ENCODE results near the gene DGKI. TPM values are rescaled to one million over a fixed set of nuclear protein-coding genes. Genes with fewer than 3 reads are reported as not detected.

The DGKI gene
- total and polyA plus RNA-seq, 7 donors = under 0.01 to 0.56 (median 0.44) TPM; not detected in 2

DNA sequence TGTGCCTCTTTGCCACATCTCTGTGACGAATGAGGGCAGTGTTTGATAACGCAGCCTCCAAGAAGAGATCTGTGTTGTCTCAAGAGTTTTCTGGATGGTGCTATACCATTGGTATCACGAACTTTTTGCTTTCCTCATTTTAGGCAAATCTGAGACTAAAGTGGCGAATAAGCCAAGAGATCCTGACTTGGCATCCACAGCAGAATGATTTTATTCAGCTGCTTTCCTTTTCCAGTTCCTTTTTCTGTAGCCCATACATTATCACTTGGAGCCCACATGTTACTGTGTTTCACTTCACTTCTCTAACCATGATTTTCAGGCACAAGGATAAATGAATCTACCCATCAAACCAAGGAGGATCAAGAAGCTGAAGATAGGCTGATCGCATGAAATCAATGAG, 325.3 kb downstream of the DGKI start:
- no peak overlapping the region for H3K27ac ChIP-seq
- TF ChIP-seq, protein P1, sequence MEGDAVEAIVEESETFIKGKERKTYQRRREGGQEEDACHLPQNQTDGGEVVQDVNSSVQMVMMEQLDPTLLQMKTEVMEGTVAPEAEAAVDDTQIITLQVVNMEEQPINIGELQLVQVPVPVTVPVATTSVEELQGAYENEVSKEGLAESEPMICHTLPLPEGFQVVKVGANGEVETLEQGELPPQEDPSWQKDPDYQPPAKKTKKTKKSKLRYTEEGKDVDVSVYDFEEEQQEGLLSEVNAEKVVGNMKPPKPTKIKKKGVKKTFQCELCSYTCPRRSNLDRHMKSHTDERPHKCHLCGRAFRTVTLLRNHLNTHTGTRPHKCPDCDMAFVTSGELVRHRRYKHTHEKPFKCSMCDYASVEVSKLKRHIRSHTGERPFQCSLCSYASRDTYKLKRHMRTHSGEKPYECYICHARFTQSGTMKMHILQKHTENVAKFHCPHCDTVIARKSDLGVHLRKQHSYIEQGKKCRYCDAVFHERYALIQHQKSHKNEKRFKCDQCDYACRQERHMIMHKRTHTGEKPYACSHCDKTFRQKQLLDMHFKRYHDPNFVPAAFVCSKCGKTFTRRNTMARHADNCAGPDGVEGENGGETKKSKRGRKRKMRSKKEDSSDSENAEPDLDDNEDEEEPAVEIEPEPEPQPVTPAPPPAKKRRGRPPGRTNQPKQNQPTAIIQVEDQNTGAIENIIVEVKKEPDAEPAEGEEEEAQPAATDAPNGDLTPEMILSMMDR (IDR thresholded peaks at IDR 0.05) = no peak
- DNase-seq = no peak
- ATAC-seq = no peak
- H3K4me3 ChIP-seq = no peak overlapping the region
- H3K36me3 ChIP-seq (ENCODE audit: insufficient read depth in 1 of 2, low read depth in 1 of 2) = no peaks in the 10 kb centered on the region
- no peaks in the 10 kb centered on the region for H3K27me3 ChIP-seq (ENCODE audit: insufficient read depth in 3 of 3, low read length in 2 of 3)
- intact Hi-C loops (cut with DNase I) = no loop called here
- 81 to 87% (median 87%) methylated on average over 5 of the region's 5 CpGs for WGBS, 3 donors
- H3K4me1 ChIP-seq = no peaks in the 10 kb centered on the region
- no peaks in the 10 kb centered on the region for H3K9me3 ChIP-seq

DNA sequence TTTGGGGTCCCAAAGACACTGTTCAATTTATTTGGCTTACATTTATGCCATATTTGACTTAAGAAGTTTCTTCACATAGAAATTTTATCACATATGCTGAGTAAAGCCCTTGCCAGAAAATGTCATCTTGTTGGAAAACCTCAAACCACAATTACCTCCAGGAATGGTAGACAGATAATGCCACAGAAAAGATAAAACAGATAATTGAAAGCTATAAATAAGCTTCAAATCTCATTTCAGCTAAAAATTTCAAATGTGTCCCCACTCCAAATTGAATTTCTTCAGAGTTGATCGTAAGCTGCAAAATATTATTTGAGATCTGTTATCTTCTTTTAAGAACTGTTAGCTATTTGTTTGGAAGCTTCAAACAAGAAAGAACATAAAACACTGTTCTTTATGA, 326.8 kb downstream of the DGKI start:
- no peaks in the 10 kb centered on the region for H3K27me3 ChIP-seq (ENCODE audit: insufficient read depth in 3 of 3, low read length in 2 of 3)
- intact Hi-C loops (cut with DNase I) = no loop called here
- 91 to 97% (median 95%) methylated on average over 1 of the region's 1 CpG for WGBS, 3 donors
- H3K27ac ChIP-seq = no peak overlapping the region
- no peaks in the 10 kb centered on the region for H3K9me3 ChIP-seq
- ATAC-seq (no peak), DNase-seq (no peak)
- no peaks in the 10 kb centered on the region for H3K4me1 ChIP-seq
- H3K36me3 ChIP-seq (ENCODE audit: insufficient read depth in 1 of 2, low read depth in 1 of 2) = no peaks in the 10 kb centered on the region
- TF ChIP-seq, protein P1 (IDR thresholded peaks at IDR 0.05) = no peak
- no peak overlapping the region for H3K4me3 ChIP-seq

DNA sequence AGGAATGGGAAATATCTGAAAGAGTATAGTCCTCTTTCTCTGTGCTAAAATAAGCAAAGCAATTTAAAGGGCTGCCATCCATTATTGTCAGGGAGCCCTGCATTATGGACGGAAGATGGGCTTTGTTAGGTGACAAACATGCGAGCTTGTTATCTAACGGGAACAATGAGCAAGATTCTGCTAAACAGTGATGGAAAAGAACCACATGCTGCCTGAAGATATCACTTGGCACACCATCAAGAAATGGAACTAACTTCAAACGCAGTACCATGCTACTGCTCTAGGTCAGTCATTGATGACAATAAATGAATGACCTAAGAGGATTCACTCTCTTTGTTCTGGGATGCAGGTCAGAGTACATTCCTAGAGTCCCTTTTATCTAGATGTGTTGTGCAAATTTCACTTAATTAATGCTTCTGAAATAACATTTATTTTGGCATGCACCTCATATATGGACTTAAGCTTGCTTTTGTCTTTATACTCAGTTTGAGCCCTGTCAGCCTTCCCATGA, 327.5 kb downstream of the DGKI start:
- H3K4me1 ChIP-seq = no peaks in the 10 kb centered on the region

DNA sequence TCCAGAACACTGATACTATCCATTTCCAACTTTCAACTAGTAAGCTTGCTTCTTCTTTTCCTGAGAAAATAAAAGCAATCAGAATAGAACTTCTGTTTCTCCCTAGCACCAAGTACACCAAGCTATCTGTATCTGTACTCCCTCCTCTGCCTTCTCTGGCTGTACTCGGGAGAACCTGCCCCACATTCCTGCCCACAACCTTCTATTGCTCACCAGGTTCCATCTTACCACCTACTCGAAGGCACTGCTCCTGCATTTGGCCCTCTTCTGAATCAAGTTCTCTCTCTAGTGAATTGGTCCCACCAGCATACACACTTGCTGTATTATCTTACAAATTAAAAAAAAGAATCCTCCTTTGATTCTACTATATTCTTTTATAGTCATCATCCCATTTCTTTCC, 333.7 kb downstream of the DGKI start:
- WGBS, 3 donors = 64 to 85% (median 69%) methylated on average over 2 of the region's 2 CpGs
- DNase-seq (no peak), ATAC-seq (no peak)
- intact Hi-C loops (cut with DNase I) = no loop called here
- Histone ChIP-seq H3K4me3 (no peak overlapping the region), H3K27ac (no peak overlapping the region), H3K9me3 (no peaks in the 10 kb centered on the region), H3K4me1 (no peaks in the 10 kb centered on the region), H3K36me3 (ENCODE audit: insufficient read depth in 1 of 2, low read depth in 1 of 2) (no peaks in the 10 kb centered on the region), H3K27me3 (ENCODE audit: insufficient read depth in 3 of 3, low read length in 2 of 3) (no peaks in the 10 kb centered on the region)
- TF ChIP-seq, protein P1 (IDR thresholded peaks at IDR 0.05) = no peak

More for the DNA sequence above, 327.5 kb downstream of the DGKI start:
- Histone ChIP-seq H3K27me3 (ENCODE audit: insufficient read depth in 3 of 3, low read length in 2 of 3) (no peaks in the 10 kb centered on the region), H3K36me3 (ENCODE audit: insufficient read depth in 1 of 2, low read depth in 1 of 2) (no peaks in the 10 kb centered on the region), H3K27ac (no peak overlapping the region), H3K9me3 (no peaks in the 10 kb centered on the region), H3K4me3 (no peak overlapping the region)
- intact Hi-C loops (cut with DNase I) = no loop called here
- TF ChIP-seq, protein P1 (IDR thresholded peaks at IDR 0.05) = no peak
- 79 to 86% (median 85%) methylated on average over 4 of the region's 4 CpGs for WGBS, 3 donors
- DNase-seq (no peak), ATAC-seq (no peak)

DNA sequence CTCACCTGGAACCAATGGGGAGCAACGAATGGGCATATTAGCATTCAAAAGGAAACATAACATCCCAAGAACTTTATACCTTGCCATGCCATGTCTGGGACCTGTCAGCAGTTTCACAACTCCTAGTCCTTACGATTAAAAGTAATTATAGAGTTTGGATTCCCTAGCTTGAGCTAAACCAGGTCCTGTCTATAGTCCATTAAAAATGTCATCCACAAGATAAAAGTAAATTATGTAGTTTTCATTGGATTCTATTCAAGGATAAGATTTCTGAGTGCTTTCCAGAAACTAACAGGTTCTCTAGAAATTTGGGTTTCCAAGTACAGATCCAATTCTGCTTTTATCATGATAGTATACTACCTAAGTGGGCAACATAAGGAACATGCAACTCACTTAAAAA, 339.7 kb downstream of the DGKI start:
- H3K27me3 ChIP-seq (ENCODE audit: insufficient read depth in 3 of 3, low read length in 2 of 3) = no peaks in the 10 kb centered on the region
- H3K9me3 ChIP-seq = no peaks in the 10 kb centered on the region
- H3K4me1 ChIP-seq = no peaks in the 10 kb centered on the region
- no peak overlapping the region for H3K27ac ChIP-seq
- H3K4me3 ChIP-seq = no peak overlapping the region
- WGBS, 3 donors = 54 to 74% (median 65%) methylated on average over 2 of the region's 2 CpGs
- intact Hi-C loops (cut with DNase I) = no loop called here
- ATAC-seq (no peak), DNase-seq (no peak)
- TF ChIP-seq, protein P1 (IDR thresholded peaks at IDR 0.05) = no peak
- H3K36me3 ChIP-seq (ENCODE audit: insufficient read depth in 1 of 2, low read depth in 1 of 2) = no peaks in the 10 kb centered on the region
